22Rv1 (cell line): ENCODE data around the gene SLC26A6.

ENCODE experiments used
- CTCF ChIP-seq: fragments of 450-650 bp; IDR thresholded peaks from 2 replicates; pipeline ENCODE4 v1.5.1; 2017; ENCODE audit warnings: mild to moderate bottlenecking
- ZFX ChIP-seq: fragments of 450-650 bp; IDR thresholded peaks from 2 replicates; pipeline ENCODE4 v1.6.1; 2017; ENCODE audit warnings: antibody characterized with exemption, borderline replicate concordance

GRCh38 chr3:48630833-48631232 is 4.4 kb downstream of the SLC26A6 start:
- TF ChIP-seq CTCF (no peak), ZFX (no peak)
